Iris pigment epithelial cell (primary cell): ENCODE measurements around the gene TAF1B.
A peak's percentile ranks its signal among the peaks of the same experiment; 100 is the strongest.

Experiments used
- DNase-seq: peaks from one replicate; pipeline ENCODE4 v3.0.0-alpha.2; 2011; ENCODE audit warnings: low read depth

The TAF1B gene

DNA sequence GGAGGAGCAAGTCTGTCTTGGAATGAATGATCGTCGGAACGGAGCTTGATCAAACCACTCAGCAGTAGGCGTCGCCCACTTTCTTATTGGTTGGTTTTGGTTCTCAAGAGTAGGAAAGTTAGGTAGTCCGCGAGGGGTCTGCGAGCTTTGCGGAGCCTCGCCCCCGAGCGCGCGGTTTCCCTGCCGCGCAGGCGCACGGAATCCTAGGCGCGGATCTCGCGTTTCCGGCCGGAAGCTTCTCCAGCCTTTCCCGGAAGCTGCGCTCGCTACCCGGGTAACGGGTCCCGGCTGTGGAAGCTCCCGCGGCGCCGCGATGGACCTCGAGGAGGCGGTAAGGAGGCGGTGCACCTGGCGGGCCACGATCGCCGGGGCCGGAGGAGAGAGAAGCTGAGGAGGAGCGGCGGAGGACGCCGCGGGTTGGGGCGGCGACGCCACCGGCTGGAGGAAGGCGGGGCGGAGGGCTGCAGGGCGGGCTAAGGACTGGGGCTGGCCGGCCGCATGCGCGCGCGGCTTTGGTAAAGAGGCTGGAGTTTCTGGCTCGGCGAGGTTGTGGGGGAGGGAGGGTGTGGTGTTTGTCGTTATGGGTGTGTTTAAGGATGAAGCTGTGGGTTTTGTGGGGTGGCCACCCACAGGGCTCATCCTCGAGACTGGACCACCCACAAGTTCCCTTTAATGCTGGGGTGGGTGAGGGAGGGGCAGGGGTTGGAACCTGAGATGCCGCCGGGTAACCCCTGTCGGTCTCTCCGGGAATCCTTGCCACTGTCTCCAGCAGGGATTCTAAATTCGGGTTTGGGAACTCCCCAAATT, at the start of gene TAF1B:
Gene TAF1B, plus strand, starts transcription at position 246 of the 807 bp plus-strand sequence. Its CDS starts 68 bp downstream, at position 314.
- peak; percentile 94 for DNase-seq

DNA sequence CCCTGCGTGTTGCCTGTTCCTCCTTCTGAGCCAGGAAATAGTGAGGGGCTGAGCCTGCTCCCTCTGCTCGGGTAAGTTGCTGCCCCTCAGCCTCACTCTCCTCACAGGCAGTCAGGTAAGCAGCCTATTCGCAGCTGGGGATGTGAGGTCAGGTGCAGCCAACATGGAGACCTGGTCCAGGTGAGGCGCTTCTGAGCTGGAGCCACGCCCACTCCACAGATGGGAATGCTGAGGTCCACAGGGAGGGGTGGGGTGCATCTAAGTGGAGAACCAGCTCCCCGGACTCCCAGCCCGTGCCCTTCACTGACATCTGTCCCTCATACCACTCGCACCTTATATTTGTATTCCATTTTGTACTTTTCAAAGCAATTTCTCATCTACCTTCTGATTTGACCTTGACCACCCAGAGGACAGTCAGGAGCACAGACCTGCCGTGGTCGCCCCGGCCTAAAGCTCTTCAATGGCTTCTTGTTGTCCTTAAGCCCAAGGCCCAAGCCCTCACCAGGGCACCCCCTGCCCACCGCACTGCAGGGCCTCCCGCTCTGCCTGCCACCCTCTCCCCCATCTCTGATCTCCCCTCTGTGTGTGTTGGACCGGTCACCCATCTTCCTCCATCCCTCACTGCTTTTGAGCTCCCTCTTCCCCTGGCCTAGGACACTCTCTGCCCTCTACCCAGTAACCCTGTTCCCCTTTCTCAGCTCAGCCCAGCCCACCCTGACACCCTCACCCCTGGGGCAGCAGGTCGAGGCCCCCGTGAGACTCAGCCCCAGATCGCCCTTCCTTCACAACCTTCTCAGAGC, 49.2 kb upstream of the TAF1B start:
- DNase-seq: no peak

DNA sequence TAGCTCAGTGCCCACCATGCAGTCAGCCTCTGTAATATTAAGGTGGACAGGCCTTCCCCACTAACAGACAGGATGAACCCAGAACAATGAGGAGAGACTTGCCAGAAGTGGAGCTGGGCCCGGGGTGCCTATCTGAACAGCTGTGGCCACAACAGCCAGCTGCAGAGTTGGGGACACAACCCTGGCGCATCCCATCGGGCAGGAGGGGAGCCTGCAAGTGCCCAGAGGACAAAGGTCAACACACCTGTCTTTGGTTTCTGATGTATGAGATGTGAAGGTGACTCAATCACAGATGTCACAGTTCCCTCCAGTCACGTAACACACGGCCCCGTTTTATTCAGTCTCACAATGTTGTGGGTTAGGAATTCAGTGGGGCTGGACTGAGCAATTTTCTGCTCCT, 48.2 kb upstream of the TAF1B start:
- no peak for DNase-seq

DNA sequence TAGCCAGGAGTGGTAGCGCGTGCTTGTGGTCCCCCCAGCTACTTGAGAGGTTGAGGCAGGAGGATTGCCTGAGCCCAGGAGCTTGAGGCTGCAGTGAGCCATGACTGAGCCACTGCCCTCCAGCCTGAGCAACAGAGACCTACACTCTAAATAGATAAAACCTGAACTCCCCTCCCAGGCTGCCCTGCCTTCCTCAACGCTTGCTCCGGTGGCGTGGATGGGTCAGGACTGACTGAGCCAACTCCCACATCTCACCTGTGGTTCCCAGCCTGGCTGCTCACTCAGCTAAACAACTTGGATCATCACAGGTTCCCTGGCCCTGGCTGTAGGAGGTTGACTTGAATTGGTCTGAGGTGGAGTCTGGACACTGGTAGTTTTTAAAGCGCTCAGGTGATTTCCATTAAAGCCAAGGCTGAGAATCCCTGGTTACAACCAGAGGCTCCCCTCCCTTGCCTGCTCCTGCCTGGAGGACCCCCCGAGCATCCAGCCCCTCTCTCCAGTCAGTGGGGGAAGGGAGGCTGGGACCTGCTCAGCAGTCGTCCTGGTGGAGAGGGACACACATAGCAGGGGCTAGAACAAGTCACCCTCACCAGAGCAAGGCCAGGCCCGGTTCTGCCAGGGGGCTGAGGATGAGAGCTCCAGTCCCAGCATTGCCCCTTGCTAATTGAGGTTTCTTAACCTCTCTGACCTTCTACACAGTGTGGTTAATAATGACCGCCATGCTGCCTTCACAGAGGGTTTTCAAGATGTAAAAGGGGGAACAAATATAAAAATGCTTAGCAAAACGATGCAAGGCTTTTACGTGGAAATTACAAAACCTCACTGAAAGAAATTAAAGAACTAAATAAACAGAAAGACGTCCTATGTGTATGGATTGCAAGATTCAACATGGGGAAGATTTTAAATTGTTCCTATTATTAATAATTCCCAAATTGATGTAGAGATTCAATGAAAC, 46.9 kb upstream of the TAF1B start:
- DNase-seq: no peak

DNA sequence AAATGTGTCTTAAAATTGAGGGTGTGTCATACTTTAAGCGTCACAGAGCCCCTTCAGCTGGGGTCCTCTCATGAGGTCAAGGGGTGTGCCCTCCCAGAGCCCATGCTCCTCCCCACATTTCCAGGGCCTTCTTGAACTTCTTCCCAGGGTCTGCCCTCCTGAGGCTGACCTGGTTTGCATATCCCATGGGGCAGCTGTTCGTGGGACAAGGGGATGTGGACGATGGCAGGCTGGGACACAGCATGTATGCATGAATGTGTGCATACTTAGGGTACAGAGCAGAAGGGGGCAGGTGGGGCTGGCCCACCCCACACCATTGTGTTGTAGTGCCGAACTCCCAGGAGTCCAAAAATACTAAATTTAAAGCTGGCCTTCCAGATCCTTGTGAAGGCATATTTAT, 46.2 kb upstream of the TAF1B start:
- DNase-seq: no peak

DNA sequence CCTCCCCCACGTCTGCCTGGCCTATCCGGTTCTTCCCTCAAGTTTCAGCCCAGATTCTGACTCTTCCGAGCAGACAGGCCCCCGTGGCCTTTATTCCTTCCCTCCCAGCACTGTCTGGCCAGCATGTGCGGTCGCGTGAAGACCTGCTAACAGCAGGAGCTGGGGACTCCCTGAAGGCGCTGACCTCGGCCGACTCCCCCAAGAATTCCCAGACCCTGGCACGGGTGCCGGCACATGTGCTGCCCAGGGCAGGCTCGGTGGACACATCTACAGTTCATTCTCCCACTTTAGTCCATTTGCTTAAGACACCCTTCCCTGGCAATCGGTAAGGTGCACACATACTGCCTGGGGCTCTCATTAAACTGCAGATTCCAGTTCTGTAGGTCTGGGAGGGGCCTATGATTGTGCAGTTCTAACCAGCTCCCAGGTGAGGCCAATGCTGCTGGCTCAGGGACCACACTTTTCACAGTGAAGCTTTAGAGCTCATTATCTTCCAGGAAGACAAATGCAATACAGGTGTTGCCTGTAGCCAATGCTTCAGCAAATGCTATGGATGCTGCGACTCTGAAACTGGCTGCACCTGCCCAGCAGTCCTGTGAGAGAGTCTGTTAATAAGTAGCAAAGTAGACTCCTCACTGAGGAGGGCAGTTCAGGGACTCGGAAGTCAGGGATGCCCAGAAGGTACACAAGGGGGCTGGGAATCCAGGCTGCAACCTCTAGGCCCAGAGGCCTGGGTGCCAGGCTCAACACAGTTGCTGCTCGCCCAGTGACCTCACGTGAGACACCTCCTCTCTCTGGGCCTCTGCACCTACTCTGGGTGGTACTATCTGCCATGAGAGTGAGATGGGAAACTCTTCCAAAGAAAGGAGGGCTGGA, 45.4 kb upstream of the TAF1B start:
- no peak for DNase-seq

DNA sequence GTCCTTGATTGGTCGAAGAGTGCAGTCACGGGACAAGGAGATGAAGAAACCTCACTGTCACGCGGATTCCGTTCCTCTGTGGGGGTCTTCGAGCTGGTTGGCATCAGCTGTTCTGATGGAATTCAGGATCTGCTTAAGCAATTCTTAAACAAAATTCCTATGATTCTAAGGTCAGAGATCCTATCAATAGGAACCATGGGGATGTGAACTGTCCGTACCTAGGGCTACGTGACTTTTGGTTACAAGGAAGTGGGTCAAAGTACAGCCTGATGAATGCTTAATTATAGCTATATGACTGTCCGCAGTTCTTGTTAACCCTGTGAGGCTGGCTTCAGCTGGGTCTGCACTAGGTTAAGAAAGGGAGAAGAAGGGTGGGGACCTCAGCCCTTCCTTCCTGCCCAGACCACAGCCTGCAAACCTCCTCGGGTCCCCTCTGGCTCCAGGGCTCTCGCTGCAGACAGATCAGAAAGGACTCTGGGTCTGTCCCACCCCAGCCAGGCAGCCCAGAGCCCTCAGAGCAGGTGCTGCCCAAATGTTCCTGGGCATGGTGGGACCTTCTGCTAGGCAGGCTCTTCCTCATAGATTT, 44.2 kb upstream of the TAF1B start:
- DNase-seq: no peak

DNA sequence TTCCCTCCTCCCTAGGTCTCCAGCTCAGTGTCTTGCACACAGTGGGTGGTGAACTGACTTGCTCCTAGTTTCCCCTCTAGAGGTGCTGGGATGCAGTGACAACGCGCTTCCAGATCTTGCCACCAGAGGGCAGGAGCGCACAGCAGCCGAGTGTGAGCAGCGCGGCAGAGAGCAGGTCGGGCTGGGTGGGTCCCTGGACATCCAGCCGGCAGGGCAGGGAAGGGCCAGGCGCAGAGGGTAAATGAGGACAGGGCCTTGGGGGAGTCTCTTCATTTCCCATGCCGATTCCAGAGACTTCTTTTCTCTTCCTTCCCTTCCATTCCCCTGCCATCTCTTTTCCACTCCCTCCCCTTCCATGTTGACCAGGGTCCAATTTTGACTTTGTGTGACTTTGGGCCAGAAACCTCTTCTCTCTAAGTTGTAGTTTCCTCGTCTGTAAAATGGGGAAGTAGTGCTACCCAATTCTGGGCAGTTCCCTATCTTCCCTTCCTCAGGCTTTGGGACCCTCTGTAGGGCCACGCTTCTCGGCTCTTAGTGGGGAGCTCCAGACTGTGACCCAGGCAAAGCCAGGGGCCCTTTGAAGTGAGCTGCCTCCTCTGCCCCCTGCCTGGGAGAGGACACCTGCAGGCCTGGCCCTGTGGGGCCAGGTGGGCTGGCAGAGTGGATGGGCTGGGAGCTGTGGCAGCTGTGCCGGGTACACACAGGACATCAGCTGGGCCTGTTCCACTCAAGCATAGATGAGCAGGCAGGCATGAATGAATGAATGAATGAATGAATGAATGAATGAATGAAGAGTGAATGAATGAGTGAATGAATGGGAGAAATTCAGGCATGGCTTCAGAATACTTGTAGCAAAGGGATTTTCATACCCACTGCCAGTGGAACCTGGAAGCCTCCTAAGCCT, 43.3 kb upstream of the TAF1B start:
- peak; percentile 68 for DNase-seq

DNA sequence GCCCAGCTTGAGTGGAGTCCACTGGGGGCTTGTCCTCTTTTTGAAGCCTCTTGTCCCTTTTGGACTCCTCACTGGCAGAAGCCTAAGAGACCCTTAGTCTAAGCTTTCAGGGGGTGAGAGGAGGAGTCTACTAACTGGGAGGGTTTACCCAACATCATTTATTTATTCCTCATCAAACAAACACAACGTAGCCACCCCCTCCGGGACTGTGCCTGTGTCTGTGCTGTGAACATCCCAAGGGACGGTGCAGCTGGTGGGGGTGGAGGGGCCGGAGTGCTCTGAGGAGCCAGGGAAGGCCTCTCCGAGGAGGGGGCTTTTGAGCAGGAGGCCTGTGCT, 42.7 kb upstream of the TAF1B start:
- no peak for DNase-seq

DNA sequence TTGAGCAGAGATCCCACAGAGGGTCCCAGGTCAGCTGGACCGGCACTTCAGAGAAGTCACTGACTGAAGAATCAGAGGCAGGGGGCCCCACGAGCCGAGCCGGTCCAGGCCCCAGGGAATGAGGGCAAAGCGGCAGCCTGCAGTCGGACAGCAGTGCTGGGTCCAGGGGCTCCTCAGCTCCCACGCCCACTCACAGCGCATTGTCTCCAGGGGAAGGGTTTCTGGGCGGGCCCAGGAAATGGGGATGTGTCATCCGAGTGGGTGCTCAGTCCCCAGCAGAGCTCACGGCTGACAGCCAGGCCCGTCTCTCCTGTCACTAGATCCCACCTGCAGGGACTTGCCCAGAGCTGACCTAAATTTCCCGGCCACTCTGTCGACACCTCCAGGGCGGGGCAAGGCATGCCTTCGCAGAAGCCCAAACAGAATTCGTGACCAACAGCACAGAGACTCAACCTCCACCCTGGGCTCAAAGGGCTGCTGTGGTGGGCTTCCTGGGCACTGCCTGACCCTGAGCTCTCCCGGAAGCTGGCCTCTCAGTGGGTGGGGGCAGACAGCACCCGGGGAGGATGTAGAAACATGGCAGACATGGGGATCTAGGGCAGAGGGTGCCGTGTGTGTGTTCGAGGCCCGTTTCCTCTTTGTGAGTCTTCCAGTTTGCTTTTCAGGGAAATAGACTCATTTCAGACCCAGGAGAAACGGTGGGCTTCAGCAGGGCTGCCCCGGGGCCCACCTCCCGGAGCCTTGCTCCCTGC, 42.1 kb upstream of the TAF1B start:
- DNase-seq: peak; percentile 72

DNA sequence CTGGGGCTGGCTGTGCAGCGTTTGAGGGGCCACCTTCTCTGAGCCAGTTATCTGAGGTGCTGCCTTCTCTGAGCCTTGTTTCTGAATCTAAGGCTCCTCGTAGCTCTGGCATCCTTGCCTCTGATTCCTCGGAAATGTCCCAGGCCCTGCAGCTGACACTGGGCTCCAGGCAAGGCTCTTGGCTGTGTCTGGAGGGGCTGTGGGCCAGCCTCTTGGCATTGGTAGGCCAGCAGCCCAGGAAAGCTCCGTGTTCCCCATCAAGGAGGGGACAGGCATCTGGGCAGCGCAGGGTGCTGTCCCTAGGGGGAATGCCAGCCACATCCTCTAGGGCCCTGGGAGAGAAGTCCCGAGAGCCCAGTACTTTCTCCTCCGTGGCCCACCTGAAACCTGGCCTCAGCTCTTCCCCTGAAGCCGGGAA, 40.7 kb upstream of the TAF1B start:
- DNase-seq: no peak

DNA sequence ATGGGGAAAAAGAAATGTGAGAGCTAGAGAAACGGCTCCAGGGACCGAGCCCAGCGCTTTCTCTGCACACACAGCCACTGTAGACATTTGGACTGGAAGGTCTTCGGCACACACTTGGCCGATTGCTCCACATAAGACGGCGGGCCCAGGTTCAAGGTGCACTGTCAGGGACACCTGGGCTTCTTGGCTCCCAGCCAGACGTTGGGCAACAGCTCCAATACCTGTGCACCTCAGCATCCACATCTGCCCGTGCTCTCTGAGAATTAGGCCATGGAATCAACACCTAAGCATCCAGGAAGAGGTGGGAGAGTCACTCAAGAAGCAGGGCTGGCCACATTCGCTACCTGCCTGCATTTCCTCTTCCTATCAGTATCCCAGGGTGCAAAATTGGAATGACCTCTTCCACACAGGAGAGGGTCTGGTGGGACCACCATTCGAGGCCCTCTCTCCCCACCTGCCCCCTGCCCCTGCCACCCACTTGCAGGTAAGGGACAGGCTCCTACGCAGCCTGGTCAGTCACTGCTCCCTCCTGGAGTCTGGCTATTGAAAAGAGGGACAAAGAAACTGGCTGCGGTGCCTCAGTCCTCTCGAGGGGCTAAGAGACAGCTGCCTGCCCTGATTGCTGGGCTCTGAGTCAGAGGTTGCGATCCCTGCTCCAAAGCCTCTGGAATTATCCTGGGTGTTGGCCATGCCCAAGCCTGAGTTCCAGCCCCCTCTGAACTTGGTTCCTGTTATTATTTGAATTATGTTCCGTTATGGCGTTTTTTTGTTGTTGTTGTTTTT, 40.1 kb upstream of the TAF1B start:
- no peak for DNase-seq

DNA sequence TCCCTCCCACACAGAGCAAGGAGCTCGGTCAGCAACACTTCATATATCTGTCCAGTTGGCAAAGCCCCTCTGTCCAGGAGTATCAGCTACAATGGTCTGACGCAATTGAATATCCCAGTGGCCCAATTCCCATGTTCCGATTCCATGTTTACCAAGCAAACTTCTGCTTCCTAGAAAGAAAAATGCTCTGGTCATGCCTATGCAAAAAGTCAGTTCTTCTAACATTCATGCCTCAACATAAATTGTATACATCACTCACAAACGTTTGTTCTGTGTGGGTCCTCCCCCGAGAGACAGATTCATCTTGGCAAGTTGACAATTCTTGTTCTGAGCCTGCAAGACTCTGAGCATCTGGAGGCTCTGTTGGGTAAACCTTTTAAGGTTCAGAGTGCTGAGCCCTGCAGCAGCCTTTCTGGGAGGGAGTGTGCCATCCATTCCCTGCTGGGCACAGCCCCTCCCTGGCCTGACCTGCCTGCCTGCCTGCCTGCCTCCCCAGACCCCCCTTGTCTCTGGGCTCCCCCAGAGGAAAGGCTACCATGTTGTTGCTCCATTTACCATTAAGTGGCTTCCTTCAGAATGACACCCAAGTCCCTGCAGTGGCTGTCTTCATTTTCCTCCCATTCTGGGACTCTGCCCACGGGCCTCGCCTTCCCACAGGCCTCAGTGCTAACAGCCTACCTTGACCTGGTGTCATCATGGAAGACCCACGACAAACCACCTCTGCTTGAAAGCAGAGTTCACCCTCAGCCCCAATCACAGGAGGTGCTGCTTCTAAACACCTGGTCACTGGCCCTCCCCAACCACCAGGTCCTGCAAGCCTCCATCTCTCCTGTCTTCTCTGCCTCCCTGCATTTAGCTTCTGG, 37.6 kb upstream of the TAF1B start:
- peak; percentile 52 for DNase-seq

DNA sequence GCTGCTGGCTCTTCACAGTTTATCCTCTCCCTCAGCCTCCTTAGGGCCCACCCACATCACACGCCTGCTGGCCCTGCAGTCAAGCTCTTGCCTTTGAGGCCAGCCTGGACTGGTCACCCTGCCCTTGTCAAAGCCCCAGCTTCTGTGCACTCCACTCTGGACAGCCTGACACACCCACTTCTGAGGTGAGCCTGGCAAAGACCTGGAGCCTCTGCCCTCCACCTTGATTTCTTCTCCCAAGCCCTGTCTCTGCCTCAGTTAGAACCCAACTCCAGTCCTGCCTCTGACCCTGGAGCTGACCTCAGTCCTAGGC, 37.0 kb upstream of the TAF1B start:
- DNase-seq: no peak

DNA sequence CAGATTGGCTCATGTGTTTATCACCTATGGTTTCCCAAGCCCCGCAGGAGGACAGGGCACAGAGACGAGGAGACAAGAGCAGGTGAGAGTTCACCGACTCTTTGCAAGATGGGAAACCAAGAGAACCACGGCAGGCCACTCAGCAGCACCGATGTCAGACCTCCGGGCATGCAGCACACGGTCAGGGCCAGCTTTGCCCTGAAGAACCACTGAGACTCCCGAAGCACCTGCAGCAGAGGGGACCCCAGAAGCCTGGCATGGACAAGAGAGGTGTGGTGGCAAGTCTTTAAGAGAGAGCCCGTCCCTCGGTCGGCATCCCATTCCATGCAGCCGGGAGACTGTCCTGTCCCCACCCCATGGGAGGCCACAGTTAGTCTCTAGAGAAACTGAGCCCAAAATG, 36.6 kb upstream of the TAF1B start:
- DNase-seq: no peak

DNA sequence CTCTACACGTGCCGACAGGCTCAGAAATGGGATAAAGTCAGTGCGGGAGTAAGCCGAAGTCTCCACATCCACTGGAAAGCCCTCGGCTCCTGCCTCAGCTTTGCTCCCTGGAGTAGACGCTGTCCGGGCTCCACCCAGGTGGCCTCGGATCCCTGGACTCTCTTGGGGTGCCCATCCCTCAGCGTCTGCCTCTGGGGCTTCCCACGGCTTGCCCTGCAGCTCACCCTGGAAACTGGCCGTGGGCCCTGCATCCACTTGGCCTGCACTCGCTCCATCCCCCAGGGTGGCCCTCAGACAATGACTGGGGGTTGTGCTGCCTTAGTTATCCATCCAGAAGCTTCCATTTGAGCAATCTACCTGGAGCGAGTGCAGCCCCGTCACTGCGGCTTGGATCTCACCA, 36.2 kb upstream of the TAF1B start:
- DNase-seq: no peak

DNA sequence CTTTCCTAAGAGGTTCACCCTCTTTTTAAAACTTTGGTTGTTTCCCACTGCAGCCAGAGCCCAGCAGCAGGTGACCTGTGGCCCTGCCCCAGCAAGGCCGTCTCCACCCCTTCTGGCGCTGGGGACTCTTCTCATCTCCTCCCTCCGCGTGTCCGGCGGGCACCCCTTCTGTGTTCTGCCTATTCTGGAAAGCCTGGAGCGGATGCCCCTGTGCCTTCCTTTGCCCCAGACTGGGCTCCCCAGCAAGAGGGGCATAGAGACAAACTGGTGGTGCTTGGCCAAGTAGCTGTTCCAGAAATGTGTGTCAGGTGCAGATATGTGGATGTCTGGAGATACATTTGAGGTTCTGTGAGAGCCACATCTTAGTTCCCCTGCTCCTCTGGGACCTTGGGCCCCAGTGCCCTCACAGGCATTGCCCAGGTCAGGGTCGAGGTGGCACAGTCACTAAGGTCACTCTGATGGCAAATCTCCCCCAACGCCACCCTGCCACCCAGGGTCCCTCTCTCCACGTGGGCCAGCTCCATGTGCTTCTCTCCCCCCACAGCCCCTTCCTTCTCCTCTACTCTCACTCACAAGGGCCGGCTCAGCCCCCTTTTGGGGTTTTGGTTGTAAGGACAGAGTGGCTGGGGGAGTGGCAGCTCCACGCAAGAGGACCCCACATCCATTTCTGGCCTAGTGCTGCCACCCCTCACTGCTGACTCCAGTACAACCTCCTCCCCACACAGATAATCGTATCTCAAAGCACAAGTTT, 35.5 kb upstream of the TAF1B start:
- DNase-seq: no peak
